ENCODE measurements around the gene NPNT.

Gene NPNT

GRCh38 chr4:105970371-105970770 lies 75.1 kb downstream of the NPNT start:
- DNase-seq (ENCODE audit: low read depth), result no peak

DNA sequence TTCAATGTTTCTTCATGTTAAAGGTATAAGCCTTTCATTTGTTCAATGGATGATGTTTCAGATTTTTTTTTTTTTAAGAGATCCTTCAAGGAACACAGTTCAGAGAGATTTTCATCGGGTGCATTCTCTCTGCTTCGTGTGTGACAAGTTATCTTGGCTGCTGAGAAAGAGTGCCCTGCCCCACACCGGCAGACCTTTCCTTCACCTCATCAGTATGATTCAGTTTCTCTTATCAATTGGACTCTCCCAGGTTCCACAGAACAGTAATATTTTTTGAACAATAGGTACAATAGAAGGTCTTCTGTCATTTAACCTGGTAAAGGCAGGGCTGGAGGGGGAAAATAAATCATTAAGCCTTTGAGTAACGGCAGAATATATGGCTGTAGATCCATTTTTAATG lies 75.8 kb downstream of the NPNT start:
- no peak for DNase-seq (ENCODE audit: low read depth)

DNA sequence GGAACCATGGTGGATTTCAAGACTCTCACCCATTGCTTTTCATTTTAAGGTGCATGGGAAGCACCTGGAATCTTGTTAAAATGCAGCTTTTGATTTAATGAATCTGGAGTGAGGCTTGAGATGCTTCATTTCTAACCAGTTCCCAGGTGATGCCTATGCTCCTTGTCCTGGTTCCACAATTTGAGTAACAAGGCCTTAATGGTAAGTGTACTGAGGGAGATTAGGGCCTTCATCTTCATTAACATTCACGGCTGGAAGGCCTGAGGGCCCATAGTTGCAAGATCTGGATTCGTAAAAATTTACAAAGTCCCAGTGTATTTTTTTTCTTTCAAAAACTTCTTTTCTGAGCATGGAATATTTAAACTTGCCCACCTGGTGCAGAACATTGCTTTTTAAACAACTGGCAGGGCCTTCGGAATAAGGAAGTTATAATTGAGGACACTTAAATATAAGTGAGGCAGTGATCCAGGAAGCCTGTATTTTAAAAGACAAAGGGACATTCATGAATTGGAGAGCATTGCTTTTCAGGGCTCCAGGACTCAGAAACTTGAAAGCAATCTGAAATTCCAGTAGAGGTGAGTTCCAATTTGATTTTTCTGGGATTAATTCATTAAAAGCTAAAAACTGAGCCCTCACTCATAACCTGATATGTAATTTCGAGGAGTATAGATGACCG lies 77.8 kb downstream of the NPNT start:
- no peak for DNase-seq (ENCODE audit: low read depth)

- DNase-seq (ENCODE audit: low read depth), result no peak
Measured at GRCh38 chr4:105976915-105977314, 81.6 kb downstream of the NPNT start.

GRCh38 chr4:105978684-105979296 lies 83.5 kb downstream of the NPNT start:
- peak; percentile 58 for DNase-seq (ENCODE audit: low read depth)

- no peak for DNase-seq (ENCODE audit: low read depth)
Measured at GRCh38 chr4:105979506-105979905, 84.2 kb downstream of the NPNT start.

DNA sequence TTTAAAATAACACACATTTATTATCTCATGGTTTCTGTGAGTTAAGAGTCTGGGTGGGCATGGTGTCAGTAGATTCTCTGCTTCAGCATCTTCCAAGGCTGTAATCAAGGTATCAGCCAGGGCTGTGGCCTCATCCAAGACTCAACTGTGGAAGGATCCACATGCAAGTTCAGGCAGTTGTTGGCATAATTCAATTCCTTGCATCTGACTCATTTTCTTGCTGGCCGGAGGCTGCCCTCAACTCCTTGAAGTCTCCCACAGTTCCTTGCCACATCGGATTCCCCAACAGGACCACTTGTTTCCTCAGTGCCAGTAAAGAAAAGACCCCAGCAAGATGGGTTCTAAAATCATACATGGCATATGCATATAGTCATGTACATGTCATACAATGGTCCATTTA lies 93.4 kb downstream of the NPNT start:
- DNase-seq (ENCODE audit: low read depth), result no peak

GRCh38 chr4:105989485-105990242 lies 94.4 kb downstream of the NPNT start:
- DNase-seq (ENCODE audit: low read depth), result no peak

DNA sequence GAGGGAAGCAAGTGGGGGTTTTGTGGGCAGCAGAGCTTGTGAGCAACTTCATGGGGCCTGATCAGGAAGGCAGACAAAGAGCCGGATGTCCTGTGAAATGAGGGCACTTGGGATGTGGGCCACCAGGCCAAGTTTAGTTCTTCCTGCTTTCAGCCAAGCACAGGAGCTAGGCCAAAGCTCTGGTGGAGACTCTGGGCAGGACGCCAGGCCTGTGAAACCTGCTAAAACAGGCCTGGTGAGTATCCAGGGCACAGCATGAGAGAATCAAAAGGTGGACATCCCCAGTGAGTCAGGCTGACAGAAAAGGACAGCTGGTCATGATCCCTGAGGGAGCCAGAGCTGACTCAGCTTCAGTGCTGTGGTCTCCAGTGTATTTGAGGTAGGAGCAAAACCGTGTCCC lies 95.7 kb downstream of the NPNT start:
- DNase-seq (ENCODE audit: low read depth), result peak; percentile 22

- DNase-seq (ENCODE audit: low read depth), result no peak
Measured at GRCh38 chr4:105991726-105992125, 96.5 kb downstream of the NPNT start.

DNA sequence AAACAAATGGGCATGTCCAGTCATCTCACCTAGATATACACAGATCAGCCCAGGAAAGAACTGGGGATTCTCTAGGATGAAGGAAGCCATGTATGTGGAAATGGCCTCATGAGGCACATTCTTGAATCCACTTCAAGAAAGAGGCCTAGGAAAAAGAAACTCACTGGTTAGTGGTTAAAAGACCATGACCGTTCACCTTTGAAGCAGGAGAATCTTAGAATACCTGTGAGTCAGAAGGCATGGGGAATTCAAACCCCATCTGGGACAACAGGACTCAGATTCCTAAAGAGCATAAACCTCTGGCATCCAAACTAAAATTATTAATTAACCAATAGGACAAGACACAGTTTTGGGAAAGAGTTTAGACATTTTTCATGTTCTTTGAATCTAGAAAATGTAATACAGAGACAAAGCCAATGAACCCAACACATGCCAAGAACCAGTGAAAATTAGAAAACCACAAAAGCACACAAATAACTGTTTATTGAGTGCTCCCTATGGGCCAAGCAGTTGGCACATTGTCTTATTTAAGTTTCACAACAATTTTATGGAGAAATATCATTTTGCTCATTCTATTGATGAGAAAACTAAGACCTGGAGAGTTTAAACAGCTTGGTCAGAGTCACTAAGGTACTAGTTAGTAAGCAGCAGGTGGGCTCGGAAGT lies 97.5 kb downstream of the NPNT start:
- no peak for DNase-seq (ENCODE audit: low read depth)

GRCh38 chr4:105994061-105994460 lies 98.8 kb downstream of the NPNT start:
- no peak for DNase-seq (ENCODE audit: low read depth)

- DNase-seq (ENCODE audit: low read depth), result no peak
Measured at GRCh38 chr4:105994841-105995501, 99.7 kb downstream of the NPNT start.

GRCh38 chr4:105996845-105997244 lies 101.6 kb downstream of the NPNT start:
- DNase-seq (ENCODE audit: low read depth), result no peak

DNA sequence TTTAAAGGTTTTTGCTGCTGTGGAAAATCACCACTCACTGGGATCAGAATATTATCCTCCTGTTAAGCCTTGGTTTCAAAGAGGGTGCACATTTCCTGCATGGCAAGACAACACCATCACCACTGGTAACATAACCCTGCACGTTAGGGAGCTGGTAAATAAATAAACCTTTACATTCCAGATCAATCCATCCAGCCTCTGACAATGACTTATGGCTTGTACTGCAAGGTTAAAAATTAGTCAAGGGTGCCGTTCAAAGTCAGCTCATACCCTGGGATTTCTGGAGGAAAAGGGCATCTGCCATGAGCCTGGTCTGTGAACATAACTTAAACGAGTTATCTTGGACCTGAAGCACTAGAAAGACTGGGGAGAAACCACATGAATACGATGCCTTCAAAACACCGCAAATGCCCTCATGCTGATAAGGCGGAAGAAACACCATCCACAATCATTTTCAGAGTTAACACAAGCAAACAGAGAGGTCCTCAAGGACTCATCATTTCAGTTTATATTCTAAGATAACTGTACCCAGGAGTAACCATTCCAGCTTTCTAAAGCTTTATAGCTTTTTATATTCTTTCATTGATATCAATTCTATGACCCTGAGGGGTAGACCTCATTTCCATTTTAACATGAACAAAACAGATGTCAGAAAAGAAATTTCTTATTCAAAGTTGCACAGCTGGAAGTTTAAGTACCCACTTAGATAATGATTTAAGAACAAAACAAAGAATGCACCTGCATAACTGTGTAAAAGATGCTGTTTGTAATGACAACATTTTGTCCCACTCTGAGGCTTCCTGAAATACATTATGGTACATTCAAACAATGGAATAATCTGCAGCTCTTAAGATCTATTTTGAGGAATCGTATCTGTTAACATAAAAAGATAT lies 103.1 kb downstream of the NPNT start:
- no peak for DNase-seq (ENCODE audit: low read depth)

DNA sequence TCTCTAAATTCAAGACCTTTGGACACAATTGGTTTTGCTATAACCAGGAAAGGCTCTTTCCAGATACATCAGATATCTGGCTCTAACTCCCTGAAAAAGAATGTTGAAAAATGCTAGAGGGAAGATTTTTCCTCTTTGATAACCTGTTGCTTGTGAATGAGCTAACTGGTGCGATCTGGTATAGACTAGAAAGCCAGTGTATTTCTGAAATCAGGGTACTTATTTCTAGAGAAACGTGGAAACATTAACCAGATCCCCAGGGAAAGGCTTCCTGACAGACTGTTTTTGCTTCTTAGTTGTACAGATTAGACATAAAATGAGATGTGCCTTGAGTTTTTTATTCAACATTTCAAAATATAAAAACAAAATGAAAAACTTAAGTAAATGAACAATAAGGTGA lies 107.7 kb downstream of the NPNT start:
- DNase-seq (ENCODE audit: low read depth), result no peak

DNA sequence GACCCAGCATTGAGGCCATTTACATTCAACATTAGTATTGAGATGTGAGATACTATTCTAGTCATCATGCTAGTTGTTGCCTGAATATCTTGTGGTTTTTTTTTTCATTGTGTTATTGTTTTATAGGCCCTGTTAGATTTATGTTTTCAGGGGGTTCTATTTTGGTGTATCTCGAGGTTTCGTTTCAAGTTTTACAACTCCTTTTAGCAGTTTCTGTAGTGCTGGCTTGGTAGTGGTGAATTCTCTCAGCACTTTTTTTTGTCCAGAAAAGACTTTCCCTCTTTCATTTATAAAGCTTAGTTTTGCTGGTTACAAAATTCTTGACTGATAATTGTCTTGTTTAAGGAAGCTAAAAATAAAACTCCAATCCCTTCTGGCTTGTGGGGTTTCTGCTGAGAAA lies 115.5 kb downstream of the NPNT start:
- DNase-seq (ENCODE audit: low read depth), result no peak

DNA sequence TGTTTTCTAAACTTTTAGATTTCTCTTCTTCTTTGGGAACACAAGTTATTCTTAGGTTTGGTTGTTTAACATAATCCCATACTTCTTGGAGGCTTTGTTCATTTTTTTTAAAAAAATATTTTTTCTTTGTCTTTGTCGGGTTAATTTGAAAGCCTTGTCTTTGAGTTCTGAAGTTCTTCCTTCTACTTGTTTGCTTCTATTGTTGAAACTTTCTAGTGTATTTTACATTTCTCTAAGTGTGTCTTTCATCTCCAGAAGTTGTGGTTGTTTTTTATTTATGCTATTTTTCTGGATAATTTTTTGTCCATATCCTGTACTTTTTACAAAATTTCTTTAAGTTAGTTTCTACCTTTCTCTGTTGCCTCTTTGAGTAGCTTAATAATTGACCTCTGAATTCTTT lies 116.1 kb downstream of the NPNT start:
- no peak for DNase-seq (ENCODE audit: low read depth)

- no peak for DNase-seq (ENCODE audit: low read depth)
Measured at GRCh38 chr4:106017975-106018374, 122.7 kb downstream of the NPNT start.

DNA sequence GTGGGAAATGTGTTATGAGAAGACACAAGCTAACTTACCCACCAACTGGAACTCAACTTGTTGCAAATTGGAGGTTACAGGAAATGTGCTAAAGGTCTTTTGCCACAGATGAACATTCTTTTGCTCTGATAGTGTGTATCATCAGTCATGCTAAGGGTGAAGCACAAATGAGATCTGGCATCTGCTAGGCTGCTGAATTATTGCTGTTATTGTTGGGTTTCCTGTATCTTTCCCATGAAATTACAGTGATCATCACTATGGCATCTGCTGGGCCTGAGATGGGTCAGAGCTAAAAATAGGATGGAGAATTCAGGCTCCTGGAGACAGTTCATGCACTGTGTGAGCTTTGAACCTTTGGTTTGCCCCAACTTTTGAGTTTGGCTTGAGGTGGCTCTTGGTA lies 124.5 kb downstream of the NPNT start:
- peak; percentile 65 for DNase-seq (ENCODE audit: low read depth)

All from HS-5 (cell line).